GM21723 (cell line): ENCODE data around the gene FAM72A.
"Not testable (repeated sequence)": the region's sequence is repeated elsewhere in the genome, so short reads cannot be mapped to it uniquely, and the experiment has no call there.

Experiments used
- ATAC-seq: cut with Tn5 transposase; IDR thresholded peaks from one replicate; pipeline ENCODE4 v1.9.1; 2021; ENCODE audit warnings: mild to moderate bottlenecking, moderate library complexity; ENCODE audit not compliant: unreplicated experiment

Gene FAM72A

DNA sequence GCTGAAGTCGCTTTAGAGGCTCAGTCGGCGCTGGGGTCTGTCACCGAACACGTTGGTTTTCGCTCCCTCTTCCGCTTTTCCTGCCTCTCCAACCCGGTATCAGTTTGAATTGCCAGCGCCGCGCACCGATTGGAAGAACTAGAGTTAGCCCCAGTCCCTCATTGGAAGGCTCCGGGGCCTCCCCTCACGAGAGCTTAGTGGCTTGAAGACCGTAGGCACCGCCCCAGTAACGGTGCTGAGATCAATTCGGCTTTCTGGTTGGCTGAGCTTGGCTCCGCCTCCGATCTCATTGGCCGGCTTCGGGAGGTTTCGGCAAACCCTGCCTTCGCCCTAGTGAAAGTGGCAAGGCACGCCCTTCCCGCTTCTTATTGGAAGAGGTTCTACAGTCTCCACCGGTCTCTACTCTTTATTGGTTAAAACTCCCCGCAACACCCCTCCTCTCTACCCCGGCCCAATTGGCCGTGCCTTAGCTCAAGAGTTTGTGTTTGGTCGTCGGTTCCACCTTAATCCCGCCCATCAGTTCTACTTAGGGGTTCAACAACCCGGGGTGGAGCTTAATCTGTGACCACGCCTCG lies at the start of gene FAM72A:
Gene FAM72A (minus strand): TSS at position 51 of the 575 bp plus-strand sequence. CDS start 814 bp downstream, outside the sequence.
- peak; percentile 90 for ATAC-seq

DNA sequence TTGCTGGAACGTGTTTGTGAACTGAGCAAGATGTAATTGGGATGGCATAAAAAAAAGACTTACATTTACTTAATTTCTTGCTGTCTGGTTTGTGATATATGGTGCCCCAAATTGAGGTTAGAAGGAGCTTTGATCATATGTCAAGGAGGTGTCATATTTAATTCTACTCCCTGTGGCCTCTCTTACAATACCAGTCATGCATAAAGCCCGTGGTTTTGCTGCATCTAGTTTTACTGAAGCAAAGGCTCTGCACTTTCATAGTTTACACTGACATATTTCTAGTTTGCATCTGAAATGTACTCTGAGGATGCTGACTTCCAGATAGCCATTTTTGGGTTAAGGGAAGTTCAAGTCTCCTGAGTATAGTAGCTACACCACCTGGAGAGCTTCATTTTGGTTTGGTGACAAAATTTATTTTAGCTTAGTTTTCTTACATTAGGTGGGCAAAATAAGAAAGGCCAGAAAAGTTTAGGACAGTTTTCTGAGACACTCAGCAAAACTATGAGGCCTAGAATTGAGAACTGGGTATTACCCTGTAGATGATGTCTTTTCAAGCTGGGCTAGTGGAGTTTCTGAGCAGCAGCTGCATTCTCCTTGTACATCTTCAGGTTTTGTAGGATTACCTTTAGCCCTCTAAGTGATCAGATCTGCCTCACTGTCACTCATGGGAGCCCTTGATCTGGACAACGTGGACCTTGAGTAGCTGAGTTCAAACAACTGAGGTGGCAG lies 48.5 kb upstream of the FAM72A start:
- peak; percentile 48 for ATAC-seq

DNA sequence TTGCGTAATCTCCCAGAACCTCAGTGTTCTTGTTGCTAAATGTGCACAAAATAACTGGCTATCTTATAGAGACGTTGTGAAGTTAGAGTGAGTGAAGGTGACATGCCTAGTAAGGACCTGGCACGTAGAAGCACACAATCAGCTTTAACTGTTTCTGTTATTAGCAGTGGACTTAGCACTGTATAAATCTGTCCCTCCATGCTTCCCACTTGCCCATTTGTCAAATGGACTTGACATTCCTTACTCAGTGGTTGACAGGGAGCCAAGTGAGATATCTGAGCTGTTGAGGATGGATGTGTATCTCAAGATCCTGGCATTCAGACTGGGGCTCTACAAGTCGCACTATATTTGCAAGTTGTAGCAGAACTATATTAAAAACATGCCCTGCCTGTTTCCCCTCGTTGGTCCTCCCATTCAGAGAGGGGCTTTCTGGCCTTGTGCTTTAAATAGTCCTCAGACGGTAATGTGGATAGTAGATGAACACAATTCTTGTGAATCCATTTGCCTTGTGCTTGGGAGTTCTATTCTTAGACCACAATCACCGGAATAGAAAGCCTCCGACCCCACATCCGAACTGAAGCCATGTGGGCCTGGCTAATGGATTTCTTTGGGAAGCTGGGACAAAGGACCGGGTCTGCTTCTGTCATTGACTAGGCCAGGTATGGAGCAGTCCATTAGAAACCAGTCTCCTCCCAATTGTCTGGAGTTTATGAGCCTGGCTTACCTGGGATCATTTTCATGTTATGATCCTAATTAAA lies 43.7 kb upstream of the FAM72A start:
- ATAC-seq: not testable (repeated sequence)

DNA sequence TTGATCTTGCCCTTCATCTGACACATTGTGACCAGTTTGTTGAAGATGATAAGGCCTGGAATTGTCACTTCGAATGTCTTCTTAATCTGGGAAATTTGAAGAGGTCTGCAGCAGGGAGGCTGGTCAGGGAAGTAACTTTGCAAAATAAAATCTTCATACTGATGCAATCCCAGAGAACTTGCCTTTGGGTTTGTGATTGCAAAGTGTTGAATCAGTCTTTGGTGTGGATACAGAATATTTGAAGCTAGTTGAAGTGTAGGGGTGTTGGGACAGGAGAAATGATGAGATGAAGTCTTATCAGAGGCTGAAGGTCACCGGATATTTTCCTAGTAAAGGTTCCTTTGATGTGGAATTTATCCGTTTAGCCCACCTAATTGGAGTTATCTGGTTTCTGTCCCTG lies 42.8 kb upstream of the FAM72A start:
- ATAC-seq: not testable (repeated sequence)

DNA sequence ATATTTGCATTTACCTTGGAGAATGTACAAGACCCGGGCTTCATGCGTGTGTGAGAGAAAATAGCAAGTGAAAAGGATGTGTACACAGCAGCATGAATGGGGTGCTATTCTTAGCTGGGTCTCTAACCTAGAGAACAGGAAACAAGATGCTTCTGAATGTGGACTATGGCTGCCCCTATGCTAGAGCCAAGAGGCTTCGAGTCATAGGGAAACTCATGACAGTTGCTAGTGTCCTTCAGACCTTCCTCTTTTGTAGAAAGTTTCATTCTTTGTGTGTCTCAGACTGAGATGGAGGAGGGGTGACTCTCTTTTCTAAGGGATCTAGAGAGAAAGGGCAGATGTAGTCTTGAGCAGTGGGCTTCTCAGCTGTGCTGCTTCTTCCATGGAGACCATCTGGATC lies 40.7 kb upstream of the FAM72A start:
- peak; percentile 99 for ATAC-seq

DNA sequence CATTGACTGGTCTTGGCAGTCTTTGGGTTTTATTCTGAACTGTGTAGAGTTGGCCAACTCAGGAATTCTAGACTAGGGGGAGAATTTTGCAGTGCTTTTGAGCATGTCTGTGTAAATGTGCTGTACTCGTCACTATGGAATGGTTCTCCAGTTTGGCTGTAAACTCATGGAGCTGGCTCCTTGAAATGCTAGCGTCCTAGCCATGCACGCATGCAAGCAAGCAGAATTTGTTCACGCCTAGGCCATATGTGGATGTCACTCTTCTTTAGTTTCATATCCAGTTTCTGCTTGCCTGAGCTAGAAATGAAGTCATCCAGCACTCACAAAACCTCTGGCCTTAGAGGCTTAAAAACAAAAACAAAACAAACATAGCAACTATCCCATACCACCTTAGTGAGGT lies 37.6 kb upstream of the FAM72A start:
- ATAC-seq: peak; percentile 56

DNA sequence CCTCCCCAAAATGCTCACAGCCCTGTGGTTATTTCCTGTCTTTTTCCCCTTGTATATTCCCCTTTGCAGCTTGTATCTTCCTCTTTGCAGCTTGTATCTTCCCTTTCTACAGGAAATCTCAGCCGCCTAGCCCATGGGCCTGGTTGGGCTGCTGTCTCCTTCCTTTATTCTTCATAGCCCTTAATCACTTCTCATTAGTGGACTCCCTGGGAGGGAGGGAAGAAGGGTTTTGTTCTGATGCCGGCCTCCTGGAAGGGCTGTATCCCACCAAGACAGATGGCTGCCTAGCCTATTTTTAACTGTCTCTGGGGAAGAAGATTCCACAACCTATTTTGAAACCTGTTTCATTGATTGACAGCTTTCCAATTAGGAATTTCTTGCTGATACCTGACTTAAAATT lies 32.6 kb upstream of the FAM72A start:
- ATAC-seq: not testable (repeated sequence)

DNA sequence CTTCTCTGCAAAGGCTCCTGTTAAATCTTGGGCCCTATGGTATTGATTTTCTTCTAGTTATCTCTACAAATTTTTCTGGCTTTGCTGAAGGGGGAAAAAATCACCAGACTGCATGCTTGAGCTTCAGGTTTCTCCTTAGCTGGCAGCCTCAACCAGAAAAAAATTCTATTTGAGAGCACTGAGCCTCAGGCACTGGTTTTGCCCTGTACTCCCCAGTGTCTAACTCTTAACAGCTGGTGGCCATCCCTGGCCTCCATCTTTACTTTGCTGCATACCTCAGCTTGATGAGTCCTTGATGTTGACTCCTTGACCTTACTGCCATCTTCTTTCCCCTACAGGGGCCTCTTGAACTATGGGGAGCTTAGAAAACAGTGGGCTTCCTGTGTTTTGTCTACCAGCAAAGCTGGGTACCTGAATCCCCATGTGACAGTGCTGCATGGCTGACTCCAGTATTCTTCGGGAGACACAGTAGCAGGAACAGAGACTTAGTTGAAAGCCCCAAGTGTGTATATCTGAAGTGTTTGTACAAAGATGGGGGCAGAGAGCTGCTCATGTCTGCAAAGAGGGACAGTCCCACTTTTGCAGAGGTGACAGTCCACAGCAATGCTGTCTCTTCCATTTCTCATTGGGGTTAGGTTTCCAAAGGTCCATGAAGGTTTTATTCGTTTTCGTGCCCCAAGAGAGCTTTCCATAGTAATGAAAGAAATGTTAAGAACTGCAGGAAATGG lies 31.7 kb upstream of the FAM72A start:
- ATAC-seq: not testable (repeated sequence)

DNA sequence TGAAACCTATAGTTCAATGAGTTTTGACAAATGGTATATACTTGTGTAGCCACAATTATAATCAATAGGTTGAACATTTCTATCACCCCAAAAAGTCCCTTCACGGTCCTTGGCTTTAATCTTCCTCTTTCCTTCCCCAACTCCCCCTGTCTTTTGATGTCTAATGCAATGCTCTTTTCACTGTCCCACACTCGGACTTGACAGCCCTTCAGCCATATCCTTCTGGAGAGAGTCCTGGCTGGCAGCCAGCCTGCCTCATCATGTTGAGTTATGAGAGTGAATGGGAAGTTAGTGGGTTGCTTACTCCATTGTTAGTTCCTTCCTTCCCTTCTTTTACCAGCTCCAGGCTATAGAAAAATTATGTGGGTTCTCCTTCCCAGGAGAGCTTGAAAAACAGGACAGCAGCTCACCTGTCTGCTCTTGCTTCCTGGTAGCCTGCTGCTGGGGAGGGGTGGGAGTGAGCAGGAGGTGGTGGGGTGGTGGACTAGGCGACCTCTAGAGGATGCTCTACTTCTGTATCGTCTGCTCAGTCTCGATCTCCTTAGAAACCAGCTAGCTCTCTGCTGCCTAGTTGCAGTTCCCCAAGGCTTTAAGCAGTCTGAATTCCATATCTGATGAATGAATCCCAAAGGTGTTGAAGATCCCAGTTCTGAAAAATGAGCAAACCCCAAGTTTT lies 30.5 kb upstream of the FAM72A start:
- ATAC-seq: not testable (repeated sequence)

DNA sequence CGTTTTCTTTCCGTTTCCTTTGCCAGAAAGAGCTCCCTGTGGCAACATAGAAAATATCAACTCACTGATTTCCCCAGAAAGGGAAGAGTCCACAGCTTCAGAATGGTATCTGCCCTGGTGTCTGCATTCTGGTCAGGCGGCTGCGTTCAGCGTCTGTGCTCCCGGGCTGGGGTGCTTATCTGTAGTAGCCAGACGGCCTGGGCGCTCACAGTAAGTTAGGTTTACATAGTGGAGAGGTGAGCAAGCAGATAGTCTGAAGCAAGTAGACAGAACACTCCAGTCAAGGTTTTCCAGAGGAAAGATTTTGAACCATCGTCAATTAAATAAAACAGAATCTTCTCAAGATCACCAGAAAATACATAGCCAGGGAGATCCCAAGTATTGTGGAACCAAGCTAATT lies 29.4 kb upstream of the FAM72A start:
- ATAC-seq: not testable (repeated sequence)

DNA sequence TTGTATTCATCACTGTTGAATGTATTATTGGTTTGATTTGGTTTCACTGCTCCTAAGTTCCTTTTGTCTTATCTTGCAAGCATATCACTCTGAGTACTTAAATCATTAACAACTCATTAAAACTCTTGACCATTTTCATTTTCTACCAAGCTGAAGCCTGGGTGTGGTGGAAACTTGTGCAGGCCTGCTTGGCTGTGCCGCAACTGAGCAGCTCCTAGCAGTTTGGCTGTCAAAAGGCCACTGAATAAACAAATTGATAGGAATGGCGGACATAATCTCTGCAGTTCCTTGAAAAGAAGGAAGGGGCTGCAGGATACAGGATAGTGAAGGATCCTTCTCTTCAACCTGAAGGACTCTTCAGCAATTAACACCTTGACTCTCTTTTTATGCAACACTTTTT lies 26.6 kb upstream of the FAM72A start:
- ATAC-seq: not testable (repeated sequence)

DNA sequence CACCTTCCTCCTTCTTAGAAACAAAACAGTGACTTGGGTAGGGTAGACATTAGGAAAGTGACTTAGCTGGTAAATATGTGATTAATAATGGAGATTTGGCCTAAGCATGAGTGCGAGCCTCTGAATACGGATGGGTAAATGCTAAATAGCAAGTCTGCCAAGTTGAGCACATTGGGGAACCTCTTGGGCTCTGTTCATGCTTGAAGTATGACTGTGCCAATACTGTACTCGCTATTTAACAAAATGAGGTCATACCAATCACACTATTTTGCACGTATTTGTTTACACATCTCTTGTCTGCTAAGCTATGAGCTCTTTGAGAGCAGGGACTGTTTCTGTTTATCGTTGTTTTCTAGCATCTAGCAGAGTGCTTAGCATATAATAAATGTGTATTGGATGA lies 24.2 kb upstream of the FAM72A start:
- not testable (repeated sequence) for ATAC-seq

DNA sequence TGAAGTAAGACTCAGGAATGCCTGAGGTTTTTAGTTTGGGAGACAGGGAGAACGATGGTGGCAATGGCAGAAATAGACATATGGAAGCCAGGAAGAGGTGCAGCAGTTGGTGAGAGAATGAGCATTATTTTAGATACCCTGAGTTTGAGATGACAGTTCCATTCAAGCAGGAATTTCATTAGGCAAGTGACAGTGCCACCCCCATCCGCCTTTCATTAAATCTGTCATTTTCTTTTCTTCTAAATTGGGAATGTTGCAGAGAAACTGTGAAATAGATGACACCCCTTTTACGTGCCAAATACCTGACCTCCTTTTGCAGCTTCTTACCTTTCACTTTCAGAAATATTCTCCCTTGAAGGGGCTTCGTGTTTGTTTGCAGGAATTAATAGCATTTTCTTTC lies 22.7 kb upstream of the FAM72A start:
- not testable (repeated sequence) for ATAC-seq

DNA sequence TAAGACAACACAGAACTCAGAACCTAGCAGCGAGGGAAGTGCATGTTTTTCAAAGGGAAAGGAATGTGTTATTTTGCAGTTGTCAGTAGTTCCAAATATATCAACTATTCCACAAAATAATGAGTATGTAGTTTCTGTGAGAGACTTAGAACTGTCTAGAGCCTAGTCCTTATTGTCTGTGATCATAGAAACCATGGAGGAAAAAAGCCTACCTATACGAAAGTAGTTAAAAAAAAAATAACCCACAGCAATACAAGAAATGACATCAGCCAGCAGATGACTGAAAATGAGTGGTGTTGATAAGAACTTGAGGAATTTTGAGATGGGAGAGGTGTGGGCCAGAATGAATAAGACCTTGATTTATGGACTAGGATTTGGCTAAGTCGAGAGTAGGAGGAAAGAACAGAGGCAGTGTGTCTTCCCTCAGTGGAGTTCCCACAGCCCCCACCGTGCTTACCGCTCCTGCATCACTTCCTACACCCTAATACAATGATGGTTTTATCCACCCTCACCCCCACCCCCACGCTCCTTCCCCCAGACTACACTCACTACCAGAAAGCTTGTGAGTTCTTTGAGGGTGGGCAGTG lies 21.6 kb upstream of the FAM72A start:
- not testable (repeated sequence) for ATAC-seq

DNA sequence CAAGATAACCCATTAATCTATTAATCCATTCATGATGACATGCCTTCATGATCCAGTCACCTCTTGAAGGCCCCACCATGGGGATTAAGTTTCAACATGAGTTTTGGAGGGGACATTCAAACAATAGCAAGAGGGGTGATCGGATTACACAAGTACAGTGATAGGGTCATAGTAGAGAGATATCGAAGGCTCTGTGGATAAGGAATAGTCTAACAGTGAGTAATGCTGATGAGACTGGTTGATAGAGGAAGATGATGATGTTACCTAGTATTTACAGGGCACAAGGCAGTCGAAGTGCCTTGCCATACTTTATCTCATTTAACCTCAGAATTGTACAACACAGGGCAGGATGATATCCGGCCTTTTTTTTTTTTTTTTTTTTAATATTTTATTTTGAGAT lies 18.9 kb upstream of the FAM72A start:
- ATAC-seq: not testable (repeated sequence)

DNA sequence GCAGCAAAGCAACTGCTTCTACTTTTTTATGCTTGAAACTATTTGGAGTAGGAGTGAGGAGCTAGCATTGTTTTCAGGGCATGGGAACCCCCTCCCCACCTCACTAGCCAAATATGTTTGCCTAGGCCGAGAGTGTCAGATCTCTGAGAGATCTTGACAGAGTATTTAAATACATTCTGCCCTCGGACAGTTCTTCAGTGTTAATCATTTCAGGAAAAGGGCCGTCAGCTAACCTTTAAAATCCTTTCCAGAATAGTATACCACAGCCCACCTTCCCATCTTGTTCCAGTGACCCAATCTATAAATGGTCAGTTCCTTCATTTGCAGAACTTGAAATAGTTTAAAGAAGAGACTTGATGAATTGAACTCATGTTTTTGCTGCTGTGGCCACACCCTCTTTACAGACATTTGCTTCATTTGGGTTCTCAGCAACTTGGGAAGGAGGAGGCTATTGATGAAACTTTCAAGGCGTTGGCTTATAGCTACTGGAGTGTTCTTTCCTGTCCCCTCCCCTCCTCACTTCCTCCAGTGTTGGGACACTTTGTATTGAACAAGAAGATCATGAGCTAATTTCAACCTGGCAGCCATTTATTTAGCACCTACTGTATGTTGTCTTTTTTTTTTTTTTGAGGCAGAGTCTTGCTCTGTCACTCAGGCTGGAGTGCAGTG lies 17.8 kb upstream of the FAM72A start:
- ATAC-seq: not testable (repeated sequence)

DNA sequence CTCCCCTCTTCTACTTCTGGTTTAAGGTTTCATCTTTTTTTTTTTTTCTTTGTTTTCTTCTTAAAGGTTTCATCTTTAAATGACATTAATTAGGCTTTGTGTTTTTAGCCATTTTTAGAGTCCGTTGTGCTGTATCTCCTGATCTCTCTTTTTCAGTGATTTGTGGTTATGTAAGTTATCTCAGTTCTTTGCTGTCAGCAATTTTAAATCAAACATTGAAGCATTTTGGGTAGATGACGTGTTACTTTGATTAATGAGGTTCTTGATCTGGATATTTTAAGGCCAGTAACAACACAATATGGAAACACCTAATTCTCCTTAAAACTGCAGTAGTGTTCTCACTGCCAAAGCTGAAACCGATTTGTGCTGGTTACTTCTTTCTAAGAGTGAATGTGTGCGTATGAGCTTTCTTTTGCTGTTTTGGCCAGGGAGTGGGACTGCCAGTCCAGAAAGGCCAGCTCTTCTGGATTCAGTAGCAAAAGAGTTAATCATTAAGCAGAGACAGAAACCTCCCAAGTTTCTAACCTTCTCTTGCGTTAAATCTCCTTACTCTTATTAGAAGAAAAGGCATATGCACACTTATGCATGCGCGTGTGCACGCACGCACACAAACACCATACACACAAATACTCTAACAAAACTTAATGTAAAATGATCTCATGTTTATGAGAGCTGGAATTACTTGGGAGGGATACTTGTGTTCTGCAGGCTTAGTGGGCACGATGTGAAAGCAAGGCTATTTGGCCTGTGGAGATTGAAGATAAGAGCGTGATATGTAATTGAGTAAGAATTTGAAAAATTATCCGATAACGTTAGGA lies 17.1 kb upstream of the FAM72A start:
- not testable (repeated sequence) for ATAC-seq

DNA sequence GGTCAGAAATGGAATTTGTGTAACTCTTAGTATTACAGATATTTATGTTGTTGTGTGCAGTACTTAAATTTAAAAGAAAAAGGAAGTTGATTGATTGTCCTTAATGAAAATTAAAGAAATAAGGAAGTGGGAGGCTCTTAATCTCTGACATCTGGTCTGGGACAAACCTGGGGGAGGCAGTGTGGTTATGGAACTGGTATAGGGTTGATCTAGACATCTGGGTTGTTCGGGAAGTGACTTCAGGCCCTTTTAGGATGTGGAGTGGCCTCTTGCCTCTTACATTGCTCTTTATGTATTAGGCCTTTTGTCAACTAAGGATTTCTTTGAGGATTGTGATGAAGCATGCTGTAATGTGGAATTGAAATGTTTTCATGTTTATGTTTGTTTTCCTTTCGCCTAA lies 16.1 kb upstream of the FAM72A start:
- not testable (repeated sequence) for ATAC-seq

DNA sequence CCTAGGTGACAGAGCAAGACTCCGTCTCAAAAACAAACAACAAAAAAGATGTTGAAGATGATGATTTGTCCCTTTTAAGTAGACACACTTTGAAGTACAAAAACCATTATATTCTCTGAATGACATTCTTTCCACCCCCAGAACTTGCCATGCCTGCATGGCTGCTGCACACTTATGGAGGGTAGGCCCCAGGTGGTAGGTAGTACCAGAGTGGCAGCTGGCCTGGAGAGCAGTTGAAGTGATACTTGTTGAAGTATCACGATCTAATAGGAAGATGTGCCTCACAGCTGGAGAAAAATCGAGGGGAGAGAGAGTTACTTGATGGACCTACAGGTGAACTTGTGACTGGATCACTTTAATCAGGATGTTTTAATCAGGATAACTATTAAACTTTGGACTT lies 15.6 kb upstream of the FAM72A start:
- not testable (repeated sequence) for ATAC-seq
